ENCODE data around the gene BAG5.
A peak's percentile ranks its signal among the peaks of the same experiment; 100 is the strongest.

The BAG5 gene

GRCh38 chr14:103546652-103547454 lies 15.6 kb downstream of the BAG5 start:
- DNase-seq (ENCODE audit: low read depth, low spot score) = peak; percentile 76

GRCh38 chr14:103545915-103546651 lies 16.4 kb downstream of the BAG5 start:
- DNase-seq (ENCODE audit: low read depth, low spot score) = no peak

DNA sequence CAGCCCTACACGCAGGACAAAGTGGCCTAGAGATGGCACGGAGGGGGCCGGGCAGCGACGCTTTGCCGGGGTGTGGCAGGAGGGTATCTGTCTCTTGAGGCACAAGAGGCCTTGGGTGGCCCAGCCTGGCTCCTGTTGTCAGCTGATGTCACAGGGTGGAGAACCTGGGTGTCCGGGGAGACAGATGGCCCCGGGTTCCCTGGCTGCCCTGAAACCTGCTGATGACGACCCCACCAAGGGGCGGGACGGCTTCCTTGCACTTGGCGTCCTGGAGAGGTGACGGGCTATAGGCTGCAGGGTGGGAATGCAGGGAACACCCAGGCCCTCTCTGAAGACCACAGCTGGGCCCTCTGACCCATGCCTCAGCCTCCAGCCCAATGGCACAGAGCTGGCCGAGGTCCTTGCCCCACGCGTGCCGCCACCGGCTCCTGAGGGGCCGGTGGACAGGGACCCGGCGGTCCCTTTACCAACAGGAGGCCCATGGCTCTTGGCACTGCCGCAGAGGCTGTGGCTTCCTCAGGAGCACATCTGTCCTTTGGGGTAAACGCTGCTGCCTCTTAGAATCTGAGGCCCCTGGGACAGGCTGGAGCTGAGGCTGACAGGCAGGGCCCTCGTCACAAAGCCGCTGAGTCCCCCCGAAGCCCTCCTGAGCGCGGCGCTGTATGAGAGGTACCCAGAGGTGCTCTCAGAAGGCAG lies 17.1 kb downstream of the BAG5 start:
- no peak for DNase-seq (ENCODE audit: low read depth, low spot score)

- DNase-seq (ENCODE audit: low read depth, low spot score) = no peak
Observed at GRCh38 chr14:103544388-103545218, 17.9 kb downstream of the BAG5 start.

- no peak for DNase-seq (ENCODE audit: low read depth, low spot score)
Observed at GRCh38 chr14:103543721-103544387, 18.6 kb downstream of the BAG5 start.

DNA sequence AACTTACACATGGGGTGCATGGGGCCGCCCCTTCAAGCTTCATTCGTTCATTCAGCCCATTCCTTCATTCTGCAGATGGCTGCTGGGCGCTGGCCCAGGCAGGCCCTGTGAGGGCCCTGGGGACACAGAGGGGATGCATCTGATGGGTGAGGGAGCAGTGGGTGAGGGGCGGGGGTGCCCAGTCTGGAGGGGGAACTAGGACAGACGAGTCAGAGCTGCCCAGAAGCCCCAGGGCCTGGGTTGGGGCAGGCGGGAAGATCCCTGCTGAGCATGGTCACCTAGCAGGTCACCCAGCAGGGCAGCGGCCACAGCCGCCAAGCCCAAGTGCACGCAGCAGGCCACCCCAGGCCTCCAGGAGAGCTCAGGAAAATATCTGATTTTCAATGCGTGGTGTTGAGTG lies 19.3 kb downstream of the BAG5 start:
- no peak for DNase-seq (ENCODE audit: low read depth, low spot score)

DNA sequence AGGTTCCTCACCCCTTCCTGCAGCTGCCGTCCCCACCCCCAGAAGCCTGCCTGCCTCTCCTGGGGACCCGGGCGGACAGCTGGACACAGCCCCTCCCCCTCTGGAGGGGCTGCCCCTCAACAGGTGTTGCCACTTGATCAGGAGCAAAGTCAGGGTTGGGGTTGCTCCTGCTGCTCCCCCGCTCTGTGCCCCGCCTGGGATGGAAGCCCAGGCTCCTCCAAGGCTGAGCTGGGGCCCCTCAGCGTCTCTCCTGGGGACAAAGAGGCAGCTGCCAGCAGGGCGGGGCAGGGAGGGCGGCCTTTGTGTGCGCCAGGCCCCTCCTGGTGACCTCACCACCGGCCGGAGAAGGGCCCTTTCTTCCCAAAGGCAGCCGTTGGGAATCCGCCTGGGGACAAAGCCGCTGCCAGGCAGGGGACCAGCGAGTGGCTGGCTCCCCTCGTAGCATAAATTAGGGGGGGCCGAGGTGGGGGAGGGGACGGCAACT lies 19.8 kb downstream of the BAG5 start:
- DNase-seq (ENCODE audit: low read depth, low spot score) = peak; percentile 91

DNA sequence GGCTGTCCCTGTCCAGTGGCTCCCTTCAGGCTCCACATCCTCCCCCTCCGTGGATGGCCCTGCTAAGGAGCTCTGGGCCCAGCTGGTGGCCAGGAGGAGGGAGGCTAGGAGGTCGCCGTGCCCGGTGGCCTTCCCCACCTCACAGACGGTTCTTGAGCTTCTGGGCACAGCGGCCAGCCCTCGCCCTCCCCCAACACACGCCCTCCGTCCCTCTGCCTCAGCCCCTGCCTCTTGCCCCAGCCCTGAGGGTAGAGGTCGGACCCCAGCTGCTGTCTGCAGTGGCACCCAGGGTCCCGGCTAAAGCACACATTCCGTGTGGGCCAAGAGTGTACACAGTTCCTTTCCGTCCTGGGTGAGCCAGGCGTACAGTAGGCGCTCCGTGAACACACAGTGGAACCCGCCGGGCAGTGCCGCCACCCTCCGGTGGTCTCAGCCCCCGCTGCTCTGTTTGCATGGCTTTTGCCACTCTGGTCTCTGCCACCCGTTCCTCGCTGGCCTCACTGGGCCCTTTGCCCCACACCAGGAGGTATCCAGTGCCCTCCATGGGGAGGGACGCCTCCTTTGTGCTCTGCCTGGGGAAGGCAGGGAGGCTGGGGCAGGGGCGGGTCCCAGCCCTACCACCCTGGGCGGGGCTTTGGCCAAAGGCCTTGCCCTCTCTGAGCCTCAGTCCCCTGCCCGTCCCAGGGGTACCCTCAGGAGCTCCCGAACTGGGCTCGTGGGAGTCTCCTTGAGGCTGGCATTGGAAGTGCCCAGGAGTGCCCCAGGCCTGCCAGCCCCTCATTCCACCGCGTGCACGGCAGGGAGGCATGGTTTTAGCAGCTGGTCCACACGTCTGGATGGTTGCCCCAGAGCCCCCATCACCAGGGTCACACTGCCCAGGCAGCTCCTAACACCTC lies 20.5 kb downstream of the BAG5 start:
- DNase-seq (ENCODE audit: low read depth, low spot score) = no peak

- DNase-seq (ENCODE audit: low read depth, low spot score) = no peak
Observed at GRCh38 chr14:103540821-103541708, 21.4 kb downstream of the BAG5 start.

- no peak for DNase-seq (ENCODE audit: low read depth, low spot score)
Observed at GRCh38 chr14:103539056-103539825, 23.2 kb downstream of the BAG5 start.

DNA sequence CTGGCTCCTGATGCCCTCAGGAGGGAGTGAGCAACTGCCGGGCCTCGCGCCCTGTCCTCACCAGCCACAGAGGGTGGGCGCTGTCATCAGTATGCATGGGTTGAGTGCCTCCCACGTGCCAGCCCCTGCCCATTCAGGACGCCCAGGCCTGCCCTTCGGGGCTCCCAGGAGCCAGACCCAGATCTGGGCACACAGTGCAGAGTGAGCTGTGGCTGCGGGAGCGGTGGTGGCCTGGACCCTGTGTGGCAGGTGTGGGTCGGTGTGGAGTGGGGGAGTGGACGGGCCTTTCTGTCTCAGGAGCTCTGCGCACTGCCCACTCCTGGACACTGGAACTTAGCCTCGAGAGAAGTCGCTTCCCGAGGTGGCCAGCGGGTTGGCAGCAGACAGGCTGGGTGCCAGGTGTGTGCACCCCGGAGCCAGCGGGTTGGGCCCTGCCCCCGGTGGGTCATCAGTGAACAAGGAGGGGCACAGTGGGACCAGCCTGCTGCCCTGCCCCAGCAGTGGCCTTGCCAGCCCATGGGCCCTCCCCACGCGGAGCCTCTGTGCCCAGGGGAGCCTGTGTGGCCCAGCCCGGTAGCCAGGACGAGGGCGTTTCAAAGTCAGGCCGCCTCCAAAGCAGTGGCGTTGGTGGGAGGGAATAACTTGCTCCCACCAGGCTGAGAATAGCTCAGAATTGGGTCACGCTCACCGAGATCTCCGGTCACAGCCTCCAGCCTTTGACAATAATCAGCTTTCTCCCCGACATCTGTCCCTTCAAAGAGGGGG lies 24.0 kb downstream of the BAG5 start:
- DNase-seq (ENCODE audit: low read depth, low spot score) = no peak

DNA sequence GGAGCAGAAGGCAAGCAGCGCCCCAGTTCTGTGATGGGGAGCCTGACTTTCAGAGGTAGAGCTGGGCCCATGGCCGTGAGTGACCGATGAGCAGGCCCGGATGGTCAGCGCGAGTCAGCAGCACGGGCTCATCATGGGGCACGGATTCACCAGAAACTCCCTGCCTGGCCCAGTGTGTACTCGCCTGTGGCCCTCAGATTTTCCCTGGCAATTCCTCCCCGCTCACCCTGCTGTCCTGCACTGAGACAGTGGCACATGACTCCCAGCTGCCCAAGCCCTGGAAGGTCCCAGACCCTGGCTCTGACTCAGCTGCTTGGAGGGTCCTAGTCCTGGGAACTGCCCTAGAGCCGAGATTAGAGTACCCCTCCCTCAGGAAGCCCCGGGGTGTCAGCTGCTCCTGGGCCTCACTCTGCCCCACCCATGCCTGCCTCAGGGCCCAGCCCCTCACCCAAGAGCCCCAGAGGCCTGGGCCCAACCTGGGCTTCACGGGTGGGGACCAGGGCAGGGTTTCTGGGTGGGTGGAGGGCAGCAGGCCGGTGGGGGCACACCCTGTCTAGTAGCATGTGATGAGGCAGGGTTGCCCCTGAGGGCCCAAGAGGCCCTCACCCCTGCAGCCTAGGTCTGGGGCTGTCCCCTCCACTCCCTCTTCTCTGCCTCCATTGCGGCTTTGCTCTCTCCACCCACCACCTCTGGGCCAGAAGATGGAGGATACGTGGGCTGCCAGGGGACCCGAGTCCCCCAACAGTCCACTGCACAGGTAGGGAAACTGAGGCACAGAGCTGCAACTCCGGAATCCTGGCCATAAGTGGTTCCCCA lies 25.1 kb downstream of the BAG5 start:
- DNase-seq (ENCODE audit: low read depth, low spot score) = no peak

GRCh38 chr14:103536693-103537092 lies 25.8 kb downstream of the BAG5 start:
- DNase-seq (ENCODE audit: low read depth, low spot score) = no peak

- no peak for DNase-seq (ENCODE audit: low read depth, low spot score)
Observed at GRCh38 chr14:103535891-103536565, 26.4 kb downstream of the BAG5 start.

- no peak for DNase-seq (ENCODE audit: low read depth, low spot score)
Observed at GRCh38 chr14:103535081-103535890, 27.2 kb downstream of the BAG5 start.

Data from ELF-1 (cell line).